SH-SY5Y (cell line): ENCODE data around the gene MEF2A.

Source experiments
- GATA2 ChIP-seq: IDR thresholded peaks from 2 replicates; pipeline ENCODE4 v1.6.1; 2011; ENCODE audit warnings: mild to moderate bottlenecking, low read depth, low read length
- GATA3 ChIP-seq: IDR thresholded peaks from 2 replicates; pipeline ENCODE4 v1.6.1; 2011; ENCODE audit warnings: low read depth, mild to moderate bottlenecking, low read length, moderate library complexity

DNA sequence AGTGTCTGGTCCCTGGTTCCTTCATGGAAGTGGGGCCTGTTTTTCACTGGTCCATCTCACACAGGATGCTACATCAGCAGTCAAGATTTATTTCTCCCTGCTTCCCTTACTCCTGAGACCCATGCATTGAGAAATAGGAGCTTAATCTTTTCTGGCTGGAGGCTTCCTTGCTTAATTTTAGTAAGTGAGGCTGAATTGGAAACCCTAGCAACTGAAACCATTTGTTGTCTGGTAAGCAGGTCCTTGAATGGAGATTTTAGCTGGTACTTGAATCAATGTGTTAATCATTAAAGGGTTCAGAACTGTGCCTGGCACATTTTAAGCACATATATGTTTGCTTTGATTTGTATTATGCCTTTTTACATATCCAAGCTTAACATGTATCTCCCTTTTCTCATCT is 20.2 kb upstream of the MEF2A start:
- TF ChIP-seq GATA3 (no peak), GATA2 (no peak)
